Cardiac muscle cell (in vitro differentiated cells and primary cell): Measurements from ENCODE around the gene MAP3K4. TPM values are rescaled to one million over a fixed set of nuclear protein-coding genes. Genes with fewer than 3 reads are reported as not detected.

ENCODE experiments used
- DNase-seq, 2 donors: peaks; one replicate each; pipeline versions ENCODE4 v3.0.0 to v3.0.0-alpha.2; 2010 to 2017; ENCODE audit warnings: low read depth in 1 of 2, low spot score in 1 of 2
- H3K27ac ChIP-seq: fragments of 200-600 bp; sonication (generic); 2 replicates; pipeline ENCODE4 v1.5.1; 2016
- H3K27me3 ChIP-seq: fragments of 200-600 bp; sonication (generic); 2 replicates; pipeline ENCODE4 v1.6.0; 2016; ENCODE audit warnings: control low read depth
- H3K36me3 ChIP-seq: fragments of 200-600 bp; sonication (generic); 2 replicates; pipeline ENCODE4 v1.5.1; 2016; ENCODE audit warnings: control low read depth
- H3K4me1 ChIP-seq: fragments of 200-600 bp; sonication (generic); 2 replicates; pipeline ENCODE4 v1.8.1; 2017; ENCODE audit warnings: low read depth, mild to moderate bottlenecking, mixed run types
- H3K4me3 ChIP-seq: fragments of 200-600 bp; sonication (generic); 2 replicates; pipeline ENCODE4 v1.5.1; 2016; ENCODE audit warnings: mild to moderate bottlenecking
- H3K9me3 ChIP-seq: fragments of 200-600 bp; sonication (generic); 2 replicates; pipeline ENCODE4 v1.5.1; 2017; ENCODE audit warnings: low read depth, mild to moderate bottlenecking, control low read depth
- CTCF ChIP-seq: IDR thresholded peaks from 2 replicates; pipeline ENCODE4 v1.5.1; 2012; ENCODE audit warnings: low read depth, mild to moderate bottlenecking, low read length
- polyA plus RNA-seq: library from polyadenylated mRNA; unstranded; fragments of >200 nt; fragmentation: Nextera tagmentation; extraction: Ambion mirVana; gene quantifications from 2 replicates; pipeline ENCODE4 v1.2.1, GENCODE V29; 2016
- total RNA-seq: library from RNA; depleted of rRNA; stranded (reverse); fragments of >200 nt; gene quantifications from 2 replicates; pipeline ENCODE4 v1.2.3, GENCODE V29; 2016

The MAP3K4 gene
- total and polyA plus RNA-seq, 2 experiments from 2014 or later: 14.5 to 36.4 TPM

- peak in 1 of 2 donors; percentile 16 for DNase-seq
- H3K4me3 ChIP-seq: no peak overlapping the region
- H3K27ac ChIP-seq: peak overlapping the region; percentile 38
- peaks cover 9% of the 10 kb centered on the region for H3K36me3 ChIP-seq
- H3K9me3 ChIP-seq: no peaks in the 10 kb centered on the region
- TF ChIP-seq CTCF: no peak
- no peaks in the 10 kb centered on the region for H3K27me3 ChIP-seq
- no peaks in the 10 kb centered on the region for H3K4me1 ChIP-seq
Observed at GRCh38 chr6:161133963-161134362, 142.4 kb downstream of the MAP3K4 start.

GRCh38 chr6:161134550-161135298 lies 143.2 kb downstream of the MAP3K4 start:
- TF ChIP-seq CTCF: no peak
- no peaks in the 10 kb centered on the region for H3K4me1 ChIP-seq
- H3K9me3 ChIP-seq: no peaks in the 10 kb centered on the region
- H3K27ac ChIP-seq: peak overlapping the region; percentile 38
- H3K27me3 ChIP-seq: no peaks in the 10 kb centered on the region
- peaks cover 11% of the 10 kb centered on the region for H3K36me3 ChIP-seq
- H3K4me3 ChIP-seq: no peak overlapping the region
- no peak for DNase-seq

- Histone ChIP-seq H3K4me3 (no peak overlapping the region), H3K9me3 (no peaks in the 10 kb centered on the region), H3K27me3 (no peaks in the 10 kb centered on the region), H3K27ac (no peak overlapping the region), H3K4me1 (no peaks in the 10 kb centered on the region), H3K36me3 (peaks cover 11% of the 10 kb centered on the region)
- DNase-seq: no peak
- no peak for TF ChIP-seq CTCF
Observed at GRCh38 chr6:161135695-161136591, 144.4 kb downstream of the MAP3K4 start.

GRCh38 chr6:161136655-161137054 lies 145.1 kb downstream of the MAP3K4 start:
- Histone ChIP-seq H3K9me3 (no peaks in the 10 kb centered on the region), H3K4me1 (no peaks in the 10 kb centered on the region), H3K27me3 (no peaks in the 10 kb centered on the region), H3K27ac (no peak overlapping the region), H3K36me3 (peaks cover 11% of the 10 kb centered on the region), H3K4me3 (no peak overlapping the region)
- no peak for DNase-seq
- TF ChIP-seq CTCF: no peak

- TF ChIP-seq CTCF: no peak
- Histone ChIP-seq H3K27ac (no peak overlapping the region), H3K4me1 (no peaks in the 10 kb centered on the region), H3K27me3 (no peaks in the 10 kb centered on the region), H3K9me3 (no peaks in the 10 kb centered on the region), H3K36me3 (peaks cover 9% of the 10 kb centered on the region), H3K4me3 (no peak overlapping the region)
- no peak for DNase-seq
Observed at GRCh38 chr6:161137320-161137719, 145.8 kb downstream of the MAP3K4 start.
